GM18909 (cell line): ENCODE data around the gene BIN1.

ENCODE experiments used
- ATAC-seq: cut with Tn5 transposase; IDR thresholded peaks from one replicate; pipeline ENCODE4 v1.9.1; 2021; ENCODE audit warnings: mild to moderate bottlenecking; ENCODE audit not compliant: unreplicated experiment, poor library complexity

The BIN1 gene

DNA sequence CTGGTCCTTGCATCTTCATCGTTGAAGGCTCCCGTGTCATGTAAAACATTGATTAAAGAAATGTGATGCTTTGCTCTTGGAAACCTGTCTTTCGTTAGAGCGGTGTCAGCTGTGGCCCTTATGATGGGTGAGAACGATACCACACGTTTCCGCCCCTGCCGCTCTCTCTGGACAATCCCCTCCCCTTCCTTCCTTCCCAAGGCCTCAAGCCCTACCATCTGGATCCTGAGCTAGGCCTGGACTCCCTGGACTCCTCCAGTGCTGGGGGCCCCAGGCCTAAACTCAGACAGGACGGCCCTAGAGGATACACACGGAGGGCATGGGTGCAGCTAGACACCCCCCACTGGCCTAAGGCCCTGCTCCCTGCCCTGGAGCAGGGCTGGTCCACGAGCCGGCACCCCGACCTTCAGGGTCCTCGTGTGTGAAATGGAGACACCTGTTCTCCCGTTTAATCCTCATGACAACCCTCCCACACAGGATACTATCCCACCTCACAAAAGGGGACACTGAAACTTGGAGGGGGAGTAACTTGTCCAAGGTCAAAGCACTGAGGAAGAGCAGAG, 13.2 kb downstream of the BIN1 start:
- peak; percentile 62 for ATAC-seq

DNA sequence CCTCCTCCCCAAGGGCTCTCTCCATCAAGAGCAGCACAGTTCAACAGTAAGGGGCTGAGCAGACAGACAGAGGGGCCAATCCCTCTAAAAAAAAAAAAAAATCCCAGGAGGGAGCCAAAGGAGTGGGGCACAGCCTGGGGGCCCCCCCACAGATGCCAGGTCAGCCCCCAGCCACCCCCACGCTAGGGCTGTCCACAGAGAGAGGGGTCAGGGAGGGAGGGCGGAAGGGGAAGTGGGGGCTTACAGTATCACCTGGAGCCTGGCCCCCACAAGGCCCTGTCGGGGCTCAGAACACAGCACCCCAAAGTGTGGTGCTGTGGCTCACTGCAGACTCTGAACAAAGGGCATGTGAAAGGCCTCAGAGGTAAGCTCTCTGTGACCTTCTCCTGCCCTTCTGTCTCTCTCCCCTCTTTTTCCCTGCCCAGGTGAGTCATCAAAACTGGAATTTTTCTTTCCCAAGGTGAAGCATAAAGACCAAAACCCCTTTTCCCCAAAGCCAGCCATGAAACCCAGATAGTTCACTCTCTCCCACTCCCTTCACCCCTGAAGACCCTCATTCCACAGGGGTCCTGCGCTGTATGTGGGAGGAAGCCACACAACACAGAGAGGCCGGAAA, 13.9 kb downstream of the BIN1 start:
- ATAC-seq, result no peak

DNA sequence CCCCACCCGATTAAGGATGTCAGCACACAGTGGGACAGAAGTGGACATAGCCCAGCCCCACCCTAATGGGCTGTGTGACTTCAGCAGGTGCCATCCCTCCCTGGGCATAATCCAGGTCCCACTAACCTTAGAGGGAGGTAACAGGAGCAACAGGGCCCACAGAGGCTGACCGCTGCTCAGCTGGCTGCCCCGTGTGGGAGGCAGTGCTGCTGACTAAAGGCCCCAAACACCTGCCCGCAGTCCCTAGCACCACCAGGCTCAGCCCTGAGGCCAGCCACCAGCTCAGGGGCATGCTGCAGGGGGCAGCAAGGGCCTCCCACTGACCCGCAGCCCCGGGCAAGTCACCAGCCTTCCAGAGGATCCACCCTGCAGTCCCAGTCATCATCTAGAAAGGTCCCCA, 14.6 kb downstream of the BIN1 start:
- ATAC-seq, result no peak

DNA sequence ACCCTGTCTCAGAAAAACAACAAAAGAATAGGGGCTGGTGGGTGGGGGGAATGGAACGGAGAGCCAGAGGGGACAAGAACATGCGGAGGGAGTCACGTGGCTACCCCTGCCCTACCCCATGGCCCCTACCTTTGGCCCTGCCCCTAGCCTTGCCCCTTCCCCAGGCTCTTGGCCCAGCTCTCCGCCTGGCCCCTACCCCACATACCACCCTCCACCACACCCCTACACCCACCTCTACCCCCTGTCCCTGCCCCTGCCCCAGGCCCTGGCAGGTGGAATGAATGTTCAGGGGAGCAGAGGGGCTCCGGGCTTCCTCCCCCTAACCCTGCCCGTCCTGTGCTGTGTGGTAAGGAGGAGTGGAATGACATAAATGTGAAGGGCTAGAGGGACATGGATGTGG, 15.1 kb downstream of the BIN1 start:
- no peak for ATAC-seq

DNA sequence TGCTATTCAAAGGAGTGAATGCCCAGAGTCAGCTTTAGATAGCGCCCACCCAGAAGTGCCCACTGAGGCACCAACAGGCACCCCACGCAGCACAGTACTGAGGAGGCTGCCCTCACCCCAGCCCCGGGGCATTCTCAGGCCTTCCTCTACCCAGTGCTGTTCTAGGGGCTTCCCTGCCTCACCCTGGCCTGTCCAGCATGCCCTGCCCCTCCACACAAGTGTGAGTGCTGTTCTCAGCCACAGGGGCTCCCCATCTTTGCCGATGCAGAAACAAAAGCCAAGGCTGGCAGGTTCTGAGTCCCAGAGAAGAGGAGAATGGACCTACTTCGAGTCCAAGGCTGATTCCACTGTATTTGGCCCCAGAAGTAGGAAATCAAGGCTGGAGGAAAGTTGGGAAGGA, 15.8 kb downstream of the BIN1 start:
- ATAC-seq, result no peak

DNA sequence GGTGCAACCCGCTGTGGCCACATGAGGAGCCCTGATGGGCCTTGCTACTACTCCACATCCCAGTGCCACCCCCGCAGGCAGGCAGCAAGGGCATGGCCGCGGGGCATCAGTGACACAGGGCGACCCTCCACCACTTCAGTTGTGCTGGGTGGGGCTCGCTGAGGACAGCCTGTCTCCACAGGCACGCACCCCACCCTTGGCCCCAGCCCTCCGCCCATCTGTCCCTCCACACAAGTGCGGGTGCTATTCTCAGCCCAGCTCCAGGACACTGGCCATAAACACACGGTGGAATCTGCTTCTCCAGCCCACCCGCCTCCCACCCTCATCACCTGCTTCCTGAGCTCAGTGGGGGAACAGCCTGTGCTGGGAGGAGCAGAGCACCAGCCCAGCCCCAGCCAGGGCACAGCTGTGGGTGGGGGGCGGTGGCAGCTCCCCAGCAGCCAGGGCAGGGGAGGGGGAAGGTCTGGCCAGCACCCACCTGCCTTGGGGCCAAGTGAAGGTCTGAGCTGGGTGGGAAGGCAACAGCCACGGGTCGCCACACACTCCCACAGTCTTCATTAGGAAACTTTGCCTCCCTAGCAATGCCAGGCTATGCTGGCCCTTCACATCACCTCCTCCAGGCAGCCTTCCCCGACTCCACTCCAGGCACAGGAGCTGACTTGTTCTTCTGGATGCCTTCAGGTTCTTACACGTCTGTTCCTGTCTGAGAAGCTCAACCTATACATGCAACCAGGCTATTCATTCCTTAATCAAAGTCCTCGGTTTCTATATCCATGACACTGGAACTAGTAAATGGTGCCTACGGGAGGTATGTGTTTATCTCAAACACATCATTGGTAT, 16.5 kb downstream of the BIN1 start:
- no peak for ATAC-seq

DNA sequence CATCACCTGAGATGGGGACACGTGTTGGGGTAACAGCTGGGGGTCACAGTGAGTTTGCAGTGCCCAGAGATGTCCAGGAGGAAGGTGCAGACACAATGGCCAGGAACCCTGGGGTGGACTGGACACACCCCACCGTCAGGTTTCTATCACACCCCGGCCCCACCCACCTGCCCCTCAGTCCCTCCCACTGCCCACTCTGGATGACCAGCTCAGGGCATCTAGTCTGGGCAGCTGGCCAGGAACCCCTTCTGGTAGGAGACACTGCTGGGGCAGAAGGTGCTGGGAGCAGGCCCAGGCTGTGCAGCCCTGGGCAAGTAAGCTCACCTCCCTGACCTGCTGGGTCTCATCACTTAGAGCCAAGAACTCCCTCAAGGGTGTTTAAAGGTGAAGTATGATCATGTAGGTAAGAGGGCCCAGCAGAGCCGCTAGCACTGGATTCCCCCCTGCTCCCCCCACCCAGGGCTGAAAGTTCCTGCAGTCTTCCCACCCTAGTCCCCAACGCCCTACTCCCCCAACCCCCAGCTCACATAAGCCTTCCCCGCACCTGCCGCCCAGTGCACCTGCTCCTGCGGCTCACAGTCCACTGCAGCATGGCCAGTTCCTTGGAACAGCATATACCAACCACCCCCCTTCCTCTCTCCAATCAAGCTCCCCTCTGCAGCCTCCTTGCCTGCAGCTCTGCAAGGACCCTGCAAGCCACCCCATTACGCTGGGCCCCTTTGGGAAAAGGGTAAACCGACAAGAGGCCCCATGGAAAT, 17.3 kb downstream of the BIN1 start:
- ATAC-seq, result no peak

DNA sequence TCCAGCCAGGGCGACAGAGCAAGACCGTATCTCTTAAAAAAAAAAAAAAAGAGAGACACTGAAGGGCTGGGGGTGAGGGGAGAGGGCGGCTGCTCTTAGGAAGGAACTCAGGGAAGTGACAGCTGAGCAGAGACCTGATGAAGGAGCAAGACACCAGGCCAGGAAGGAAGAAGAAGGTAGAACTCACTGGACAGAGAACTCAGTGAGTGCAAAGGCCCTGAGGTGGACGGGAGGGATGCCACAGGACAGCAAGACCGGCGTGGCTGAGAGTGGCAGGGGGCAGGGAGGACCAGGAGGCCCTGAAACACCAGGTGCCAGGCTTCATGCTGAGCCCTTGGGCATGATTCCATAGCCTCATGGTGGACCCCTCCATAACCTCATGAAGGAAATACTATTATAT, 18.2 kb downstream of the BIN1 start:
- no peak for ATAC-seq

DNA sequence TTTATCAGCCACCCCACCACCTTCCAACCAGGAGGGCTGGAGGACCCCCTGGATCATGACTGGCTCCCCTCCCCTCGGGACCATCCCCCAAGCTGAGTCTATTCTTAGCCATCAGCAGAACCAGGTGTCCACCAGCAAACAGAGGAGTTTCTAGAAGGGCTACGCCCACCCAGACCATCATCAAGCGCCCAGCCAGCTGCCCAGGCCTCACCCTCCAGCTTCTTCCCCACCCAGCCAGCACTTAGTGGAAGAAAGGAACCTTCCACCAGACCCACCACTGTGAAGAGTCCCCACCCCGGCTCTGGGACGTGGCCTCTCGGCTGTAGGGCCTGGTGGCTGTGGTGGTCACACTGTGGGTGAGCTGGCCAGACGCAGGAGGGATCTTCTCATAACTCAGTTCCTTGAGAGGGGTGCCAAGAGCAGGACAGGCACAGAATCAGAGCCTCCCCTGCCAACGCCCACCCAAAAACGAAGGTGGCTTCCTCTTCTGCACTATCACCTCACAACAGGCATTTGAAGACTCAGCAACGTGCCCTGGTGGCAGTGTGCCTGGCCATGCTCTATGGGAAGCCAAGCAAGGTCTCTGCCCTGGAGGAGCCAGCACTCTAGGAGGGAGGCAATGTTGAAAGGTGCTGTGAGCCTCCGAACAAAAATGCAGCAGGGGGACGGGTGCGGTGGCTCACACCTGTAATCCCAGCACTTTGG, 19.0 kb downstream of the BIN1 start:
- no peak for ATAC-seq

DNA sequence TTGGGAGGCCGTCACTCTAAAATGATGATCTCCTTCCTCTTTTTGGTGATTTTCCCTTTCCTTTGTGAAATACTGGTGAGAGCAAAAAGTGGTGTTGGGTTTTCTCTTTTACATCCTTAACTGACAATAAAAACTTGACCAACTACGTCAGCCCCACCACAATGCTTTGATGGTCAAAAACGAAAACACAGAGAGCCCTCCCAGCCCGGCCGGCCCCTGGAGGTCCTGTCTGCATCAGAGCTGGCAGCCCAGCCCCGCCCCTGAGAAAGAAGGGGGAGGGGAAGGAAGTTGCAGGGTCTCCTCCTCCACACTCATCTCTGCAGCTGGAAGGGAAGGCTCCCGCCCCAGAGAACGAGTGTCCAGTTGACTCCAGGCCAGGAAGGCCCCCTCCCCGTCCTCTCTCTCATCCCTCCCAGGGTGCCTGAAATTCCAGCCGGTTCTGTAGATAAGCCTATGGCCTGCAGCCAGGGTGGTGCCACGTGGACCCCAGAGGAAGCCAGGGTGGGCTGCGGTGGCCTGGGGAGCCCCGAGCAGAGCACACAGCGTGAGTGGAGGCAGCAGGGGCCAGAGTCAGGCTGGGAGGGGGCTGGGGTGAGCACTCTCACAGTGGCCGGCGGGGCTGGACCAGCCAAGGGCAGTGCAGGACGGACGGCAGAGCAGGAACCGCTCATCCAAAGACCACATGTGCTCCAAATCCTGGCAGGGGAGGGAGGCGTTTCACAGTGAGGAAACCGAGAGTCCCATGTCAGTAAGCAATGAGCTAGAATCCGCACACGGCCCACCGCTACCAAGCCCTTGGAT, 19.8 kb downstream of the BIN1 start:
- ATAC-seq, result peak; percentile 83

DNA sequence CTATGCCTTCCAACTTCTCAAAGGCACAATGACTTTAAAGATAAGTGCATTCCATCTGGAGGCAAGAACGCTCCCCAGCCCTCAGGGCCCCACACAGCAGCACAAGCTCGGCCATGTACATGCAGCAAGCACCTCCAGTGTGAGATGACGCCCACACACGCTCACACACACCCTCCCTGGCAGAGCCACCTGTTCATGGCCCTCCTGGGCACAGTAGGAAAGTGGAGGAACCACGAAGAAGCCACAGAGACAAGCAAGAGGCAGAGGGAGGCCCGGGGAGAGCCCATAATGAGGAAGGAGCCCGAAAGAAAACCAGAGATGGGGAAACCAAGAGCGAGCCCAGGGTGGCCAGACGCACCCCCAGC, 21.7 kb downstream of the BIN1 start:
- peak; percentile 25 for ATAC-seq

DNA sequence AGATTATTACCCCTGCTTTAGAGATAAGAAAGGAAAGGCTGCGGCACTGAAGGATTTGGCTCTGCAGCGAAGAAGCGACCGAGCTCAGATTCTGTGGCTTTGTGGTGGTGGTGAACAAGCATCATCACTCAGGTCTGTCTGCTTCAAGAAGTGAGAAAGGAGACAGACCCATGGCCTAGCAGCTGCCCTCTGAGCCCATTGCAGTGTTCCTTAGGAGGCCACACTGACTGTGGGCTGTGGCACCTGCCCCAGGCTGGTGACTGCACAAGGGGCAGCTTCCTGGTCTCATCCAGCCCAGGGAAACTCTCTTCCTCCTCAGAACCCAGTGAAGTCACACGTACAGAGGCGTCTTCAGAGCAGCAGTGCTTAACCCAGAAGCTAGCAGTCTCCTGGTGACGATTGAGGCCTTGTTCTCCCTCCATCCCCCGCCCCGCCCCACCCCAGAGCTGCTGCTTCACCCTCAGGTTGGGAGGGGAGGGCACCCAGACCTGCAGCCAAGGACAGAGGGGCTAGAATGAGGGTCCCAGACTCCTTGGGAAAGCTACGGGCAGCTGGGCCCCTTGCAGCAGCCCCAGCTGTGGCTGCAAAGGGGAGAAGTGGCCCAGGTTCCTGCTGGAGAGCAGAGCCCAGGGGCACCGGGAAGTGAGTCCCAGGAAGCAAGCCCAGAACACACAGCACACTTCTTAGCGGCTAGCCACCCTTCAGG, 22.2 kb downstream of the BIN1 start:
- no peak for ATAC-seq

DNA sequence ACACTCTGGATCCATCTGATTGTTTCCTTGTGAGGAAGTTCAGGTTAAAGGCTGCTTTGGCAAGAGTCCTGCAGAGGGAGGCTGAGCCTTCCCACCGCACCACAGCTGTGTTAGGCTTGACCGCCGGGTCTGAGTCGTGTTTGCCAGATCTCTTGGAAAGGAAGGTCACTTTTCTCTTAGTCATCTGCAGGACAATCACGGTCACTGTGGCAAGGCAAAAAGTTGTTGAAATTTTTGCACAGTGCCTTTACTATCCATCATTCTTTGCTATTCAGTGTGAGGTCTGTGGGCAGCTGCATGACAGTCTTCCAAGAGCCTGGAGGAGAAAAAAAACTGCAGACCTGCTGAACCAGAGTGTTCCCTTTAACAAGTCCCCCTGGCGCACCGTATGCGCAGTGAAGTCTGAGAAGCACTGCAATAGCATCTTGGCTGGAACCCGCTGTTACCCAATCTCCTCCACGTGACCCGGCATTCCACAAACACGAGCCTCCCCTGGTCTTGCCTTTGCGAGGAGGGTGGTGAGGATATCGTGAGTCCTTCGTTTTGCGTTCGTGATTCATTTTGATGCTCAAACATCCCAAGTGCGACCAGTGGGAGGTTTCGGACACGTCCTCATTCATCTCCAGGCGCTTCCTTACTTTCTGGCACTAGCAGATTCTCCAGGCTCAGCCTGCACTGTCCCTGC, 23.0 kb downstream of the BIN1 start:
- ATAC-seq, result no peak

DNA sequence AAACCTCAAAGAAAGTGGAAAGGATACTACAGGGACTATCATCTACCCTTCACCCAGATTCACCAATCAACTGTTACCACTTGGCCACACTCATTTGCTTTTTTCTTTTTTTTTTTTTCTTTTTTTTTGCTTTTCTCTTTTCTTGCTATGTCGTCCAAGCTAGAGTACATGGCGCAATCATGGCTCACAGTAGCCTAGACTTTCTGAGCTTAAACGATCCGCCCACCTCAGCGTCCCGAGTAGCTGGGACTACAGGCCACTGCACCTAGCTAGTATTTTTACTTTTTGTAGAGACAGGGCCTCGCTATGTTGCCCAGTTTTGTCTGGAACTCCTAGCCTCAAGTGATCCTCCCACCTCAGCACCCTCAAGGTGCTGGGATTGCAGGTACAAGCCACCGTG, 24.0 kb downstream of the BIN1 start:
- no peak for ATAC-seq

DNA sequence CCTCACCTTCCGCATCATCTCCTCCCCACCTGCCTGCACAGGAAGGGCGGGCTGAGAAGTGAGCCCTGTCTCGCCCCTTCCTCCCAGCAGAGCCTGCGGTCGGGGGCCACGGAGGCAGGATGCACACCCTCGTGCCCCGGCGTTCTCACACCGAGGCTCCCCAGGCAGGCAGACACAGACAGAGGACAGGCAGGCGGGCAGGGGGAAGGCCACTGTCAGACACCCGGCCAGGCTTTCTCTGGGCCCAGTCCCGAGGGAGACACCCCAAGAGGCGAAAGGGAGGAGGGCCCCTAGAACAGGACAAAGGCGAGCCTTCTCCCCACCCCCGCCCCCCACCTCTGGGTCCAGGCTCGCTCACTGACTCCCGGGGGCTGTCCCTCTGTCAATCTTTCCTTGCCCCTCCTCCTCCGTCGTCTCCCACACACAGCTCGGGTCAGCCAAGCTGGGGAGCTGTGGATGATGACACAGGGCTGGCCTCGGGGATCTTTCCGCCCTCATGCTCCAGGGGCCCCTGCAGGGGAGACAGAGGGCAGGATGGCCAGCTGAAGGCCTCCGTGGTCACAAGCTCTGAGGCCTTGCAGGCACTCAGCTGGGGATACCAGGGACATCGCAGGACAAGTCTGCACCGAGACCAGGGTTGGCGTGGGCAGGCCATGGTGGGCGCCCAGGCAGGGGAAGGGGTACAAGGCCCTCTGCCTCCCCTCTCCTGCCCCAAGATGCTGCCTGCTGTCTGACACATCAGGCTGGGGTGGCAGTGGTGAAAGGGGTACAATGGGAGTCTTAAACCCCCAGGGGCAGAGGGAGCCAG, 24.9 kb downstream of the BIN1 start:
- peak; percentile 51 for ATAC-seq

DNA sequence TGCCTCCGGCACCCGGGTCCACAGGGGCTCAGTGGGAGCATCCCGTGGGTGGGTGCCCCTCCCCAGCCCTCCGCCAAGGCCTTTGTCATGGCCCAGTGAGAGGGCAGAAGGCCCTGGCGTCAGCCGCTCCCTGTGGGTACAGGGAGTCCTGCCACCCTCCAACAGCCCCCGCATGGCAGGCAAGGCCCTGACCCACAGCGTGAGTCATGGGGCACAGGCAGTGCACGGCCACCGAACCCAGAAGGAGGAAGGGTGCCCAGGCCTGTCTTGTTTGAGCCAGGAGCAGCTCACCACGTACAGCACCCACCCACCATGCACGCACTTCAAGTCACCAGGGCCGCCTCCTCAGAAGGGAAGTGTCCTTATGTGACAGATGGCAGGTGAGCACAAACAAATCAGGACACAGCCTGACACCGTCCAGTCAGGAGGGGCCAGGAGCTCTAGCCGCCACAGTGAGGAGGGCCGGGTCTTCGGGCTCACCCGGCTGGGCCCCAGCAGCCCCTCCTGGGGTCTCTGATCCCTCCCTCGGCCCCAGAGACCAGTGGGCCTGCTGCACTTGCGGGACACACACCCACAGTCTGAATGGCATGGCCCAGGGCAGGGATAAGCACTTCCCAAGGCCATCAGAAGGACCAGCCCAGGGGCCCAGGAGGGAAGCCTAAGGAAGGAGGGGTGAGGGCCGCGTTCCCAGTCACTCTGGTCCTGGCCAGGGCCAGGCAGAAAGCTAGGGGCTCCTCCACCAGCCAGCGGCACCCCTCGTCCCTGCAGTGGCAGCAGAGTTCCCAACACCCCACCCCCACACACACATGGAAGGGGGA, 25.8 kb downstream of the BIN1 start:
- ATAC-seq, result peak; percentile 37
